ENCODE measurements around the gene NR1H3.

NR1H3 gene

DNA sequence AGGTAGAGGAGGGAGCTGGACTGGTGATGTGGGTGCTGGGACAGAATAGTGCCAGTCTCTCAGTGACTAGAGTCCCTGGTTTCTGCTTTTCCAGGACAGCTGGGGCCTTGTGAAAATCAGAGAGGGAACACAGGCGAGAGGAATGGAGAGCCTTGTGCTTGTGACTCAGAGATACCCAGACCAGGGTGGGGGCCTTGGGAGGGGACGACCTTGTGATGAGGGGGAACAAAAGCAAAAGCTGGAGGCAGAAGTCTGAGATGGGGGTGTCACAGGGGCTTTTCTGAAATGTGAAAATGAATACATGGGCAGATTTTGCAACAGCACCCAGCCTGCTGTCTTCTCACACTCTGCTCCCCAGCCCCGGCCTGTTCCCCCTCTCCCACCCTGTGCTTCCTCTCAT lies 3.4 kb upstream of the NR1H3 start:
- no peak for TF ChIP-seq ZFX (IDR thresholded peaks at IDR 0.05)
- TF ChIP-seq, protein P1, sequence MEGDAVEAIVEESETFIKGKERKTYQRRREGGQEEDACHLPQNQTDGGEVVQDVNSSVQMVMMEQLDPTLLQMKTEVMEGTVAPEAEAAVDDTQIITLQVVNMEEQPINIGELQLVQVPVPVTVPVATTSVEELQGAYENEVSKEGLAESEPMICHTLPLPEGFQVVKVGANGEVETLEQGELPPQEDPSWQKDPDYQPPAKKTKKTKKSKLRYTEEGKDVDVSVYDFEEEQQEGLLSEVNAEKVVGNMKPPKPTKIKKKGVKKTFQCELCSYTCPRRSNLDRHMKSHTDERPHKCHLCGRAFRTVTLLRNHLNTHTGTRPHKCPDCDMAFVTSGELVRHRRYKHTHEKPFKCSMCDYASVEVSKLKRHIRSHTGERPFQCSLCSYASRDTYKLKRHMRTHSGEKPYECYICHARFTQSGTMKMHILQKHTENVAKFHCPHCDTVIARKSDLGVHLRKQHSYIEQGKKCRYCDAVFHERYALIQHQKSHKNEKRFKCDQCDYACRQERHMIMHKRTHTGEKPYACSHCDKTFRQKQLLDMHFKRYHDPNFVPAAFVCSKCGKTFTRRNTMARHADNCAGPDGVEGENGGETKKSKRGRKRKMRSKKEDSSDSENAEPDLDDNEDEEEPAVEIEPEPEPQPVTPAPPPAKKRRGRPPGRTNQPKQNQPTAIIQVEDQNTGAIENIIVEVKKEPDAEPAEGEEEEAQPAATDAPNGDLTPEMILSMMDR (conservative IDR thresholded peaks at IDR 0.05) = no peak
- no peak overlapping the region for H3K27ac ChIP-seq

DNA sequence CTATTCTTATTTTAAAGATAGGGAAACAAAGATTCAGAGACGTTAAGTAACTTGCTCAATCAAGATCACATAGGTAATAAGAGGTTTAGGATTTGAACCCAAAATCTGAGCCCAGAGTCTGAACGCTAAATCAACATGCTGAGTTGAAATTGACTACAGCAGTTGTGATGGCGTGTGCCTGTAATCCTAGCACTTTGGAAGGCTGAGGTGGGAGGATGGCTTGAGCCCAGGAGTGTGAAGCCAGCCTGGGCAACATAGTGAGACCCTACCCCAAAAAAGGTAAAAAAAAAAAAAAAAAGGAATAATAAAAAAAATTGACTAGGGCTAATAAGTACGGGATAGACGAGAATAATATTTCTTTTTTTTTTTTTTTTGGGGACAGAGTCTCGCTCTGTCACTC lies 1.4 kb upstream of the NR1H3 start:
- TF ChIP-seq ZFX (IDR thresholded peaks at IDR 0.05) = no peak
- TF ChIP-seq, protein P1 (conservative IDR thresholded peaks at IDR 0.05) = no peak
- no peak overlapping the region for H3K27ac ChIP-seq

DNA sequence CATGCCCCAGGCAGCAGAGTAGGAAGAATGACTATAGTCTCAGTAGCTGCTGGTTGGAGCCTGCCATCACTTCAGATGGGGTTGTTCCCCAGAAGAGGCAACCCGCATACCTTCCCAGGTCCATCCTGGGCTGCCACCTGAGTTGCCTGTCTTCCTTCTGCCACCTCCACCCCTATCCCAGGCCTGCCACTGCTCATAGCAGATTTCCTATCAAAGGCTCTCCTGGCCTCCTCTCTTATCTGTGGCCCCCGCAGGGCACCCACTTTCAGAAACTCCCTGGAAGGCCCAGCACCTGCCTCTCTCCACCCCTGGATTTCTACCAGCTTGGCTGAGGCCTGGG lies 649 bp upstream of the NR1H3 start:
- no peak for TF ChIP-seq ZFX (IDR thresholded peaks at IDR 0.05)
- TF ChIP-seq, protein P1 (conservative IDR thresholded peaks at IDR 0.05) = no peak
- no peak overlapping the region for H3K27ac ChIP-seq

DNA sequence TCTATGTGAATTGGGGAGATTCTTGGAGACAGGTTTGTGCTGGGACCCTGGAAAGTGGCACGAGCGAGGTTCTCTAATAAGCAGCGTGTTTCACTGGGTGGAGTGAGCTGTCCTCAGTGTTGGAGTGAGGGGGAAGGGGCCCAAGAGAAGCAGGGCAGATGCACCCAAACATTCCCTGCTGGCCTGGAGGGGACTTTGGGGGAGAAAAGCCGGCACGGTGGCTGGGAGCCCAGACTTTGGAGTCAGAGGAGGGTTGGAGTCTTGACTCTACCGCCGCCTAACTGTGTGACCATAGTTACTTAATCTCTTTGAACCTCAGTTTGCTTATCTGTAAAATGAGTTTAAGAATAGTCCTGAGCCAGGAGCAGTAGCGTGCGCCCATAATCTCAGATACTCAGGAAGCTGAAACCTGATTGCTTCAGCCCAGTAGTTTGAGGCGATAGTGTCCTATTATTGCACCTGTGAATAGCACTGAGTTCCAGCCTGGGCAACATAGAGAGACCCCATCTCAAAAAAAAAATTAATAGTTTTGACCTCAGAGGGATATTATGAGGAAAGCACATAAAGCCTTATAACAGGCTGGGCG lies 614 bp downstream of the NR1H3 start:
- no peak for TF ChIP-seq ZFX (IDR thresholded peaks at IDR 0.05)
- TF ChIP-seq, protein P1 (conservative IDR thresholded peaks at IDR 0.05) = no peak
- H3K27ac ChIP-seq = no peak overlapping the region

DNA sequence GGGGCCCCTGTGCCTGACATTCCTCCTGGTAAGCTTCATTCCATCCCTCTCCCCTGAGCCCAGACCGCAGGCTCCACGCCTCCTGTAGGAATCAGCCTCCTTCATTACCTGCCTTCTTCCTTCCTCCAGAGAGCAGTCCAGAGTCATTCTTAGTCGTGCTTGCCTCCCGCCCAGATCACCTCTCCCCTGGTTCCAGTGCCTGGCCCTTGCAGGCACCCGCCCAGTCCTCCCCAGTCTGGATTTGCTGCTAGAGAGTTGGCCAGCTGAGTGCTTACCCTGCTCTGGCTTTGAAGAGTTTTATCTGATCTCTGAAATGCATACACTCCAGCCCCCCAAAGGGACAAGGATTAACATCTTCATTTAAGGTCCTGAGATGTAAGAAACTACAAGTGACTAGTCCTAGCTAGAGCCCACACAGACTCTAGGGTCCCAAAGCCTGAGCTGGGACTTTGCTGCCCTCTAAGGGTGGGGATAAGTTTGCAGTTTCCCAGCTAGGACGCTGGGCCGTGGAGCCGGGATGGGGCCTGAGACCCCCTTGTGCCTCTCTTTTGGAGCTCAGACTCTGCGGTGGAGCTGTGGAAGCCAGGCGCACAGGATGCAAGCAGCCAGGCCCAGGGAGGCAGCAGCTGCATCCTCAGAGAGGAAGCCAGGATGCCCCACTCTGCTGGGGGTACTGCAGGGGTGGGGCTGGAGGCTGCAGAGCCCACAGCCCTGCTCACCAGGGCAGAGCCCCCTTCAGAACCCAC lies 1.6 kb downstream of the NR1H3 start:
- no peak overlapping the region for H3K27ac ChIP-seq
- TF ChIP-seq, protein P1 (conservative IDR thresholded peaks at IDR 0.05) = no peak; the same call in 1 of the 2 replicates
- TF ChIP-seq ZFX (IDR thresholded peaks at IDR 0.05) = no peak

DNA sequence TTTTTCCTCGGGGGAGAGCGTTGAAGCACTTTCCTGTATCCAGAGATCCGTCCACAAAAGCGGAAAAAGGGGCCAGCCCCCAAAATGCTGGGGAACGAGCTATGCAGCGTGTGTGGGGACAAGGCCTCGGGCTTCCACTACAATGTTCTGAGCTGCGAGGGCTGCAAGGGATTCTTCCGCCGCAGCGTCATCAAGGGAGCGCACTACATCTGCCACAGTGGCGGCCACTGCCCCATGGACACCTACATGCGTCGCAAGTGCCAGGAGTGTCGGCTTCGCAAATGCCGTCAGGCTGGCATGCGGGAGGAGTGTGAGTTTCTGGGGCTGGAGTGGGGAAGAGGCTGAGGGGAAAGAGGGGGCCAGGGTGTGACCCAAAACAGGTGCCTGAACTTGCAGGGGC lies 2.6 kb downstream of the NR1H3 start:
- no peak overlapping the region for H3K27ac ChIP-seq
- no peak for TF ChIP-seq ZFX (IDR thresholded peaks at IDR 0.05)
- TF ChIP-seq, protein P1 (conservative IDR thresholded peaks at IDR 0.05) = no peak

DNA sequence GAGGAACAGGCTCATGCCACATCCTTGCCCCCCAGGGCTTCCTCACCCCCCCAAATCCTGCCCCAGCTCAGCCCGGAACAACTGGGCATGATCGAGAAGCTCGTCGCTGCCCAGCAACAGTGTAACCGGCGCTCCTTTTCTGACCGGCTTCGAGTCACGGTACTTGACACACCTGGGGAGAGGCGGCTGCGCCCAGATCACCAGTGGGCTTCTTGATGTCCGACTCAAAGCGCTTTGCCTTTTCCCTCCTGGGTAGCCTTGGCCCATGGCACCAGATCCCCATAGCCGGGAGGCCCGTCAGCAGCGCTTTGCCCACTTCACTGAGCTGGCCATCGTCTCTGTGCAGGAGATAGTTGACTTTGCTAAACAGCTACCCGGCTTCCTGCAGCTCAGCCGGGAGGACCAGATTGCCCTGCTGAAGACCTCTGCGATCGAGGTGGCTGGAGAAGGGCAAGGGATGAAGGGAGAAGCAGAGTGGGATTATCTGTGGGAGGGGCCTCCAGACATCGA lies 3.5 kb downstream of the NR1H3 start:
- H3K27ac ChIP-seq = no peak overlapping the region
- TF ChIP-seq, protein P1 (conservative IDR thresholded peaks at IDR 0.05) = no peak
- no peak for TF ChIP-seq ZFX (IDR thresholded peaks at IDR 0.05)

Measured in C4-2B (cell line).